Endothelial cell (in vitro differentiated cells): ENCODE measurements around the gene PACS2. TPM values are rescaled to one million over a fixed set of nuclear protein-coding genes. Genes with fewer than 3 reads are reported as not detected.

Source experiments
- DNase-seq: peaks from one replicate; pipeline ENCODE4 v3.0.0; 2021; ENCODE audit warnings: low spot score
- H3K27ac Mint-ChIP-seq: one replicate; pipeline ENCODE4 v1.8.0; 2021; ENCODE audit warnings: mixed read lengths, inconsistent platforms; ENCODE audit not compliant: unreplicated experiment
- H3K27me3 Mint-ChIP-seq: one replicate; pipeline ENCODE4 v1.8.0; 2021; ENCODE audit warnings: mild to moderate bottlenecking, moderate library complexity, mixed read lengths, inconsistent platforms; ENCODE audit not compliant: unreplicated experiment
- H3K36me3 Mint-ChIP-seq: one replicate; pipeline ENCODE4 v1.8.0; 2021; ENCODE audit warnings: mild to moderate bottlenecking, low read depth, mixed read lengths, inconsistent platforms; ENCODE audit not compliant: unreplicated experiment
- H3K4me1 Mint-ChIP-seq: one replicate; pipeline ENCODE4 v1.8.0; 2021; ENCODE audit warnings: mild to moderate bottlenecking, mixed read lengths, inconsistent platforms; ENCODE audit not compliant: unreplicated experiment
- H3K4me3 Mint-ChIP-seq: one replicate; pipeline ENCODE4 v1.8.0; 2021; ENCODE audit warnings: mild to moderate bottlenecking, mixed read lengths, inconsistent platforms; ENCODE audit not compliant: unreplicated experiment
- H3K9me3 Mint-ChIP-seq: one replicate; pipeline ENCODE4 v1.8.0; 2021; ENCODE audit warnings: mixed read lengths, inconsistent platforms; ENCODE audit not compliant: unreplicated experiment
- total RNA-seq: library from RNA; stranded (reverse); fragmentation: NEBNext Ultra II Directional; extraction: Animal tissue kit (Norgen Biotek cat#: 25700); gene quantifications from one replicate; pipeline ENCODE4 v1.2.1, GENCODE V29; 2021; ENCODE audit not compliant: unreplicated experiment
- TF ChIP-seq, protein P1 (sequence below): fragments of 200-600 bp; sonication (generic); IDR thresholded peaks from one replicate; pipeline ENCODE4 v1.5.0; 2021; ENCODE audit warnings: antibody characterized with exemption; ENCODE audit not compliant: unreplicated experiment

The PACS2 gene
- total RNA-seq, 1 donor from 2014 or later = 113 TPM

DNA sequence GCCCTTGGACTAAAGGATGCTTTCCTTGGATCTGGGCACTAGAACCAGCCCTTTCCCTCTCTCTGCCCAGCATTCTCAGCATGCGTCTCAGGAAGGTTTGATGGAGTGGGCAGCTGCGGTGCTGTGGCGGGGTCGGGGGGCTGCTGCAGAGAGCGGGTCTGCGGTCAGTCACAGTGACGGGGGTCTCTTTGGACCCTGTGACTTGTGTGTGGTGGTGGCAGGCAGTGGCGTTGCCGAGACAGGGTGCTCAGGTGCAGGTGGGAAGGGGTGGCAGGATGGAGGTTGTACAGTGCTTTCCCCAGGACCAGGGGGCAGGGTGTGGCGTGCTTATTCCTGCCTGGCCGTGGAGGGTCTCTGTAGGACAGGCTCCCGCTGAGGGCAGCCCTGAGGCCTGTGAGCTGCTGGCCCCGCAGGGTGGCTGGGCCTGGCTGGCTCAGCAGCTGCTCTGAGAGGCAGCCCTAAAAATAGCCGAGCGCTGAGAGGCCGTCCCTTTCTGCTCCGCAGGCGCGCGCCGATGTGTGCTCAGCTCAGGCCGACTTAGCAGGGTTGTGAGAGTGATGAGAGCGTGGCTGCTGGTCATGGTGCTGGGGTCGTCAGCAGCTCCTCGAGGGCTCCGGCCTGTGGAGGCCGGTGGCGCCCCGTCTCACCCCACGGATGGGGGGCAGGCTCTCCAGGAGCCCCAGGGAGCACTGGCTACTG lies 9.7 kb downstream of the PACS2 start:
- Mint-ChIP-seq H3K4me1 (peaks cover 14% of the 10 kb centered on the region), H3K9me3 (no peaks in the 10 kb centered on the region), H3K36me3 (peaks cover 4% of the 10 kb centered on the region), H3K27me3 (peaks cover 11% of the 10 kb centered on the region), H3K4me3 (no peak overlapping the region), H3K27ac (no peak overlapping the region)
- TF ChIP-seq, protein P1, sequence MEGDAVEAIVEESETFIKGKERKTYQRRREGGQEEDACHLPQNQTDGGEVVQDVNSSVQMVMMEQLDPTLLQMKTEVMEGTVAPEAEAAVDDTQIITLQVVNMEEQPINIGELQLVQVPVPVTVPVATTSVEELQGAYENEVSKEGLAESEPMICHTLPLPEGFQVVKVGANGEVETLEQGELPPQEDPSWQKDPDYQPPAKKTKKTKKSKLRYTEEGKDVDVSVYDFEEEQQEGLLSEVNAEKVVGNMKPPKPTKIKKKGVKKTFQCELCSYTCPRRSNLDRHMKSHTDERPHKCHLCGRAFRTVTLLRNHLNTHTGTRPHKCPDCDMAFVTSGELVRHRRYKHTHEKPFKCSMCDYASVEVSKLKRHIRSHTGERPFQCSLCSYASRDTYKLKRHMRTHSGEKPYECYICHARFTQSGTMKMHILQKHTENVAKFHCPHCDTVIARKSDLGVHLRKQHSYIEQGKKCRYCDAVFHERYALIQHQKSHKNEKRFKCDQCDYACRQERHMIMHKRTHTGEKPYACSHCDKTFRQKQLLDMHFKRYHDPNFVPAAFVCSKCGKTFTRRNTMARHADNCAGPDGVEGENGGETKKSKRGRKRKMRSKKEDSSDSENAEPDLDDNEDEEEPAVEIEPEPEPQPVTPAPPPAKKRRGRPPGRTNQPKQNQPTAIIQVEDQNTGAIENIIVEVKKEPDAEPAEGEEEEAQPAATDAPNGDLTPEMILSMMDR = no peak
- no peak for DNase-seq

DNA sequence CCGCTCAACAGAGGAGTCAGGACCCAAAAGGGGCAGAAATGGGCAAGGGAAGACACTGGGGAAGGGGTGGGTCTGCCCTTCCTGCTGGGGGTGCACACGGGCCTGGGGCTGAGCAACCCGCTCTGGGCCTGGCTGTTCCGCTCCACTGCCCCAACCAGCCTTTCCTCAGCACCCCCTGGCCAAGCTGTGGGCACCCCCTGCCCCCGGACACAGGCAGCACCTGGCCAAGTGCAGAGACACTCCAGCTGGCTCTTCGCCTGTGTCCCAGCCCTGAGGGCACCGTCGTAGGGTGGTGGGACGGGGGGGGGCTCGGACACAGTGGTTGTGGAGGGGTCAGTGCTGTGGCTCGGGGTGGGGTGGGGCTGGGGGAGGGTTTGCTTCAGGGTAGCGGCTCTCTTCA lies 10.3 kb downstream of the PACS2 start:
- H3K4me3 Mint-ChIP-seq = no peak overlapping the region
- peaks cover 14% of the 10 kb centered on the region for H3K4me1 Mint-ChIP-seq
- DNase-seq = no peak
- H3K27me3 Mint-ChIP-seq = peaks cover 11% of the 10 kb centered on the region
- no peaks in the 10 kb centered on the region for H3K9me3 Mint-ChIP-seq
- no peak overlapping the region for H3K27ac Mint-ChIP-seq
- TF ChIP-seq, protein P1 = no peak
- H3K36me3 Mint-ChIP-seq = peaks cover 4% of the 10 kb centered on the region

DNA sequence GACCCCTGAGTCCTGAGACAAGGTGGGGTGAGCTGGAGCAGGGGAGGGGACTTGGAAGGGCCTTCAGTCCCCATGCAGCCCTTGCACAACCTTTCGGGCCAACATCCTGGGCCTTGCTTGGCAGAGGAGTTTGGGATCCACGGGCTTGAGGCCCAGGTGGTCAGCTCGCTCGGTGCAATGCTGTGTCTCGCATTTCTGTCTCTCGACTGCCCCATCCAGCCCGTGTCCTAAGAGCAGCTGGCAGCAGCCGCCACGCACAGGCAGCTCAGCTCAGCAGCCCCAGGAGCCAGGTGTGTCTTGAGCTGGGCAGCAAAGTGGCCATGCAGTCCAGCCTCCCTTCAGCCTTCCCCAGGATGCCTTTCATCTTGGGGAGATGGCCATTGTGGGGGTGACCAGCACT lies 10.8 kb downstream of the PACS2 start:
- no peak overlapping the region for H3K4me3 Mint-ChIP-seq
- no peaks in the 10 kb centered on the region for H3K9me3 Mint-ChIP-seq
- H3K27ac Mint-ChIP-seq = no peak overlapping the region
- peaks cover 11% of the 10 kb centered on the region for H3K27me3 Mint-ChIP-seq
- DNase-seq = no peak
- H3K36me3 Mint-ChIP-seq = peaks cover 4% of the 10 kb centered on the region
- TF ChIP-seq, protein P1 = no peak
- peaks cover 14% of the 10 kb centered on the region for H3K4me1 Mint-ChIP-seq

DNA sequence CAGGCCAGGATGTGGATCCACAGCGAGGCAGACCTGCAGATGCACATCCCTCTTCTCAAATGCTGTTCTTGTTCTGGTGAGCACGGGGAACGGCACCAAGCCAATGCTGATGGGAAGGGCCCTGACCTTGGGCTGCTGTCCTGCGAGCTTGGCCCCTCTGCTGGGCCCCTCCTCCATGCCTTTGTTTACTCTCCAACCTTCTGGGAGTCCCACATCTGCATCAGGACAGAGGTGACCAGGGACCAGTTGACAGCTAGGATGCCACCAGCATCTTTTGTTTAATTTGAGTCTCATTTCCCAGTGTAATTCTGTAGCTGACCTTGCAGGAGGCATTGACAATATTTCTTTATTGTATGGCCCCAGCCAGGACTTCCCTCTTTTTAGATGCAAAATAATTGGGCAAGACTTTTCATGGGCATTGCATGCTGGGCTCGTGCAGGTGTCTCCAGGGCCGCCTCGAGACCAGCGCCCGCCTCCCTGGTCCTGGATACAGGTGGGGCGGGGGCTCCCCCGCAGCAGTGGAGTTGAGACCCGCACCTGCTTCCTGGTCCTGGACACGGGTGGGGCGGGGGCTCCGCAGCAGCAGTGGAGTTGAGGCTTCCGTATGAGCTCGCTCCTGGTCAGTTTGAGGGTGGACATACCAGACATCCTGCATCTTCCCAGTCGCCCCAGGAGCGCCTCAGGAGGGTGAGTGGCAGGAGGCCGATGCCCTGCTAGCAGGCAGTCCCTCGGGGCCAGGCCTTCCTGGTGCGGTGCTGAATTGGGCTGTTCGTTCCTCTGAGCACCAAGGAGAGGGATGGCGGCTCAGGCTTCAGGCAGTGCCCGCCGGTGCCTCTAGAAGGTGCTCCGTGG lies 11.4 kb downstream of the PACS2 start:
- H3K27ac Mint-ChIP-seq = no peak overlapping the region
- DNase-seq = no peak

More for the DNA sequence above, 11.4 kb downstream of the PACS2 start:
- Mint-ChIP-seq H3K4me1 (peaks cover 17% of the 10 kb centered on the region), H3K9me3 (no peaks in the 10 kb centered on the region), H3K36me3 (peaks cover 4% of the 10 kb centered on the region), H3K4me3 (no peak overlapping the region), H3K27me3 (peaks cover 11% of the 10 kb centered on the region)
- TF ChIP-seq, protein P1 = no peak
